ENCODE data around the gene PAM.

GRCh38 chr5:102895976-102896375 is 140.9 kb downstream of the PAM start:
- no peak for TF ChIP-seq CTCF (conservative IDR thresholded peaks at IDR 0.05; ENCODE audit: low read depth, low read length)
- TF ChIP-seq EZH2 (IDR thresholded peaks at IDR 0.05; ENCODE audit: low read length, unreplicated experiment) = no peak
- no peak for TF ChIP-seq EZH2phosphoT487 (IDR thresholded peaks at IDR 0.05; ENCODE audit: borderline replicate concordance, low read length)

Data from PC-3 (cell line).